HUES64 (cell line): Measurements from ENCODE around the gene PPP1R14B.

Experiments used
- H3K27ac ChIP-seq: 2 replicates; pipeline ENCODE4 v1.7.0; 2013; ENCODE audit warnings: low read depth, low read length, inconsistent platforms
- H3K27me3 ChIP-seq: 2 replicates; pipeline ENCODE4 v1.6.1; 2013; ENCODE audit warnings: mild to moderate bottlenecking, low read length; ENCODE audit not compliant: insufficient read depth
- H3K36me3 ChIP-seq: 2 replicates; pipeline ENCODE4 v1.6.1; 2013; ENCODE audit warnings: mild to moderate bottlenecking, low read length; ENCODE audit not compliant: insufficient read depth
- H3K4me1 ChIP-seq: 2 replicates; pipeline ENCODE4 v1.6.1; 2013; ENCODE audit warnings: mild to moderate bottlenecking, low read length, moderate library complexity; ENCODE audit not compliant: insufficient read depth
- H3K4me3 ChIP-seq: 2 replicates; pipeline ENCODE4 v1.5.1; 2013; ENCODE audit warnings: mild to moderate bottlenecking, low read length, moderate library complexity
- H3K9ac ChIP-seq: 2 replicates; pipeline ENCODE4 v1.6.1; 2013; ENCODE audit warnings: mild to moderate bottlenecking, low read depth, low read length
- H3K9me3 ChIP-seq: 2 replicates; pipeline ENCODE4 v1.6.1; 2013; ENCODE audit warnings: low read depth, low read length; ENCODE audit not compliant: insufficient read depth
- WGBS: fragments of 150-250, 120-280 bp; methylation state at CpG from one replicate; pipeline ENCODE4 v1.1.7; 2013; ENCODE audit warnings: missing lambda C conversion rate; 5-methylcytosine and 5-hydroxymethylcytosine counted together

PPP1R14B gene

DNA sequence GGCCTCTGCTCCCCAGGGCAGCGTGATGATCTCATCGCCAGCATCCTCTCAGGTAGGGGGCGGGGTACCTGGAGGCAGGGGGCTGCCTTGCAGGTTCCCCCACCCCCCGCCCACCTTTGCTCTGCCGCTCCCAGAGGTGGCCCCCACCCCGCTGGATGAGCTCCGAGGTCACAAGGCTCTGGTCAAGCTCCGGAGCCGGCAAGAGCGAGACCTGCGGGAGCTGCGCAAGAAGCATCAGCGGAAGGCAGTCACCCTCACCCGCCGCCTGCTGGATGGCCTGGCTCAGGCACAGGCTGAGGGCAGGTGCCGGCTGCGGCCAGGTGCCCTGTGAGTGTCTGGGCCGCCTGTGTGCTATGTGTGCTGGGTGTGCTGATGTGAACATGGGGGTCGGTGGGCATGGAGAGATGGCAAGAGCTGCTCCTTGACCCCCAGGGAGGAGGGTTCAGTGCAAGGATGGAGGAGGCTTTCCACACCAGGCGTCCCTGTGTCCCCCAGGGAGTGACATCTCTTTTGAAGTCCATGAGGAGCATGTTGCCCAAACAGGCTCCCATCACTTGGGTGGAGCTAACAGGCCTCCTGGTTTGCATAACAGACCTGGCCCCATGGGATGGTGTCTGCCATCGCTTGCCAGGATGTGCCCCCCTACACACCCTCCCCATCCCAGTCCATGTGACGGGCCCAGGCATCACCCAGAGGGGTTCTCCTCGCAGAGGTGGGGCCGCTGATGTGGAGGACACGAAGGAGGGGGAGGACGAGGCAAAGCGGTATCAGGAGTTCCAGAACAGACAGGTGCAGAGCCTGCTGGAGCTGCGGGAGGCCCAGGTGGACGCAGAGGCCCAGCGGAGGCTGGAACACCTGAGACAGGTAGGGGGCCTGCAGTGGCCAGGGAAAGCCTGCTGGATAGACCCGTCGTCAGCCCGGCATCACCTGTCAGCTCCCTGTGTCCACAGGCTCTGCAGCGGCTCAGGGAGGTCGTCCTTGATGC lies 18.7 kb upstream of the PPP1R14B start:
- Histone ChIP-seq H3K9me3 (no peaks in the 10 kb centered on the region), H3K36me3 (peaks cover 57% of the 10 kb centered on the region), H3K4me3 (no peak overlapping the region), H3K9ac (no peak overlapping the region), H3K4me1 (peaks cover 9% of the 10 kb centered on the region; the same call in 1 of the 2 replicates), H3K27me3 (no peaks in the 10 kb centered on the region), H3K27ac (no peak overlapping the region)
- 94% methylated on average over 35 of the region's 35 CpGs for WGBS

DNA sequence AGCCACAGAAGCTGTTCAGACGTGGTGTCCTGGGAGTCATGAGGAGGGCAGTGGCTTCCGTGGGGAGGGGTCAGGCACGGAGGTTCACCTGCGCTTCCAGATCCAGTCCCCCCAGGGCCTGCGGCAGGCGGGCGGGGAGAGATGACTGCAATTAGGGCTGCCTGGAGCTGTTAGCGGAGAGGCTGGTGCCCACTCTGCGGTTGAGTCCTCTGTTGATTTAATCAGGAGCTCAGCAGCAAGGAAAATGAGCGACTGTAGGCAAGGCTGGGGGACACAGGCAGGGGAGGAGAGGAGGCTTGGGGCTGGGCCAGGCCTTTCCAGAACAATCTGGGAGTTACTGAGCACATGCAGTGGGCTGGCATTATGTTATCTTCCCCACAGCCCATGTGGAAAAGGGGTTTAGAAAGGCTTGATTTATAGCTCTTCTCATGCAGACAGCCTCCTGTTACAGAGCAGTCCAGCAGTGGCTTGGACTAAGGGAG lies 17.7 kb upstream of the PPP1R14B start:
- no peaks in the 10 kb centered on the region for H3K27me3 ChIP-seq
- peaks cover 67% of the 10 kb centered on the region for H3K36me3 ChIP-seq
- 92% methylated on average over 10 of the region's 10 CpGs for WGBS
- H3K9ac ChIP-seq = no peak overlapping the region
- H3K9me3 ChIP-seq = no peaks in the 10 kb centered on the region
- no peak overlapping the region for H3K27ac ChIP-seq
- peaks cover 9% of the 10 kb centered on the region; the same call in 1 of the 2 replicates for H3K4me1 ChIP-seq
- no peak overlapping the region for H3K4me3 ChIP-seq

DNA sequence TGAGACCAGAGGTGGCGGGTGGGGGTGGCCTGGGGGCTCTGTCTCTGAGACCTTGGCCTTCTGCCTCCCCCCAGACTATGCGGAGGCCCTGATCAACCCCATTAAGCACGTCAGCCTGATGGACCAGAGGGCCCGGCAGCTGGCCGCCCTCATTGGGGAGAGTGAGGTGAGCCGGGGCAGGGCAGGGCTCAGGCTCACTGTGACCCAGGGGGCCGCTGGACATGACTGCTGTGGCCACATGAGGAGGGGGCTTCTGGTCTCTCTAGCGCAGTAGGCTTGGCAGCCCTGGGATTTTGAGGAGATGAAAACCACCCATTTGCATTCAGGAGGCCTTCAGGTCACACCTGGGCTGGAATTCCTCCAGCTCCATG lies 17.2 kb upstream of the PPP1R14B start:
- no peaks in the 10 kb centered on the region for H3K27me3 ChIP-seq
- H3K9me3 ChIP-seq = no peaks in the 10 kb centered on the region
- peaks cover 72% of the 10 kb centered on the region for H3K36me3 ChIP-seq
- H3K9ac ChIP-seq = no peak overlapping the region
- 92% methylated on average over 8 of the region's 8 CpGs for WGBS
- 0 out of 2 replicates have a peak overlapping the region, but pooled peaks have one; percentile 8 for H3K27ac ChIP-seq
- no peak overlapping the region for H3K4me3 ChIP-seq
- H3K4me1 ChIP-seq = peaks cover 9% of the 10 kb centered on the region; the same call in 1 of the 2 replicates

DNA sequence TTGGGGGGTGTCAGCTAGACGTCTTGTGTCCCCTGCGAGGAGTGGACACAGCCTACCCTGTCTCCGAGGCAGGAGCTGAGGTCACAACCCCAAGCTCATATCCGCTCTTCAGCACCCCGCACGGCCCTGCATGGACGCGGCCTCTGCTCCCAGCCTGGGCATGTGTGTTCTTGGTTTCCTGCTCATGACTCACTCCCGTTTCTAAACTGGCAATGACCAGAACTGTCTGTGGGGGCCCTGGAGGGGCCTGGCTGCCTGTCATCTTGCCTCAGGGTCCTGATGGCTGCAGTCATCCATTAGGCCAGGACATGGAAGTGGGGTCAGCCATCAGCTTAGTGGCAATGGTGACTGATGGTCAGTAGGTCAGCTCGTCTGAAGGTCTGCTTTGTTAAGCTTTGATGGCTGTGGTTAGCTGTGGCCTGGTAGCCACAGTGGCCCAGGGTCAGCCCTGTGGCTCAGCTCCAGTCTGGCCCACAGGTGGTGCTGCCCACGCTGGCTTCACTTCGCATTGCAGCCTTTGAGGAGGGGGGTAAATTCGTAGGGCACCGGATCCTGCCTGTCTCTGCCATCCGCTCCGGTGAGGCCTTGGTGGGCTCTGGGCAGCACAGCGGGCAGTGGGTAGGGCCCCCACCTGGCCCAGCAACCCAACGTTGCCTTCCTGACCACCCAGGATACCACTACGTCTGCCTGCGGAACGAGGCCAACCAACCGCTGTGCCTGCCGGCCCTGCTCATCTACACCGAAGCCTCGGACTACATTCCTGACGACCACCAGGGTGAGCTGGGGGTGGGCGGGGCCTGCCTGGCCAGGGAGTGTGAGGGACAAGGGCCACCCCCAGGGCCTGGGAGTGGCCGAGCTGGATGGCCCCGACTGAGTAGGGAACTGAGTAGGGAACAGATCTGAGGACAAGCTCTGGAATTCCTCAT lies 16.5 kb upstream of the PPP1R14B start:
- H3K4me3 ChIP-seq = no peak overlapping the region
- H3K27me3 ChIP-seq = no peaks in the 10 kb centered on the region
- no peak overlapping the region; the same call in 1 of the 2 replicates for H3K9ac ChIP-seq
- WGBS = 86% methylated on average over 29 of the region's 29 CpGs
- peaks cover 79% of the 10 kb centered on the region for H3K36me3 ChIP-seq
- peak overlapping the region; percentile 55 for H3K27ac ChIP-seq
- no peaks in the 10 kb centered on the region for H3K9me3 ChIP-seq
- peaks cover 4% of the 10 kb centered on the region; the same call in 1 of the 2 replicates for H3K4me1 ChIP-seq

DNA sequence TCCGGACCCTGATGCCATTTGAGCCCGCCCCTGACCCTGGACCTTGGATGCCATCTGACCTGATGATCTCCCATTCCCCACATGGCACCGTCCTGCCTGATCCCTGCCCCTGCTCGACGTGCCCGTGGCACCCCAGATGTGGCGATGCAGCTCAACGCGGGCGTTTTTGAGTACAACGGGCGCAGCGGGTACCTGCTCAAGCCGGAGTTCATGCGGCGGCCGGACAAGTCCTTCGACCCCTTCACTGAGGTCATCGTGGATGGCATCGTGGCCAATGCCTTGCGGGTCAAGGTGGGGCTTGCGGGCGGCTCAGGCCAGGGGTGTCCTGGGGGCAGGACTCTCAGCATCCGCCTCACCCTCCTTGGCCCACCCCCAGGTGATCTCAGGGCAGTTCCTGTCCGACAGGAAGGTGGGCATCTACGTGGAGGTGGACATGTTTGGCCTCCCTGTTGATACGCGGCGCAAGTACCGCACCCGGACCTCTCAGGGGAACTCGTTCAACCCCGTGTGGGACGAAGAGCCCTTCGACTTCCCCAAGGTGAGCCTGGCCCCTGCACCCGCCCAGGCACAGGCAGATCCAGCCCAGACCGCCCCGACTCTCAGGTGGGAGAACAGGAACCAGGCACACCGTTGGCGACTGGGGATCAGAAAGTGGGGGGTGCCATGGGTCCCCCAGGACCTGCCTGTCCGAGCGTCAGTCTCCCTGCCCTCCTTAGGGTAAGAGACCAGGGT lies 15.7 kb upstream of the PPP1R14B start:
- Histone ChIP-seq H3K9me3 (no peaks in the 10 kb centered on the region), H3K9ac (no peak overlapping the region), H3K4me1 (peaks cover 4% of the 10 kb centered on the region; the same call in 1 of the 2 replicates), H3K36me3 (peaks cover 84% of the 10 kb centered on the region), H3K27me3 (no peaks in the 10 kb centered on the region), H3K27ac (no peak overlapping the region), H3K4me3 (no peak overlapping the region)
- WGBS = 96% methylated on average over 42 of the region's 42 CpGs

DNA sequence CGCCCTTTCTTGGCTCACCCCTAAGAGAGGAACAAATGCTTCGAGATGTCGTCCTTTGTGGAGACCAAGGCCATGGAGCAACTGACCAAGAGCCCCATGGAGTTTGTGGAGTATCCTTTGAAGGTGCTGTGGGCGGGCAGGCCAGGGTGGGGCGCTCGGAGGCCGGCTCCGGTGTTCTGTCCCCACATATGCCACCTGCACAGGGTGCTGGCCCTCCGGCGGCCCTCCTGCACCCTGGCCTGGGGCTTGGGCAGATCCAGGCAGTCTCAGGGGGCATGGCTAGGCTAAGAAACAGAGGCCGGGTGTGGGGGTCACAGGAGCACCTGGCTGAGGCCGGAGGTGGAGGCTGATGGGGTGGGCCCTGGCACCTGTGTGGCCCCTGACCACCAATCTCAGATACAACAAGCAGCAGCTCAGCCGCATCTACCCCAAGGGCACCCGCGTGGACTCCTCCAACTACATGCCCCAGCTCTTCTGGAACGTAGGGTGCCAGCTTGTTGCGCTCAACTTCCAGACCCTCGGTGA lies 14.9 kb upstream of the PPP1R14B start:
- H3K36me3 ChIP-seq = peaks cover 89% of the 10 kb centered on the region
- no peak overlapping the region for H3K4me3 ChIP-seq
- H3K9ac ChIP-seq = no peak overlapping the region
- 97% methylated on average over 18 of the region's 18 CpGs for WGBS
- no peaks in the 10 kb centered on the region for H3K27me3 ChIP-seq
- H3K27ac ChIP-seq = no peak overlapping the region
- H3K4me1 ChIP-seq = peaks cover 4% of the 10 kb centered on the region; the same call in 1 of the 2 replicates
- no peaks in the 10 kb centered on the region for H3K9me3 ChIP-seq

DNA sequence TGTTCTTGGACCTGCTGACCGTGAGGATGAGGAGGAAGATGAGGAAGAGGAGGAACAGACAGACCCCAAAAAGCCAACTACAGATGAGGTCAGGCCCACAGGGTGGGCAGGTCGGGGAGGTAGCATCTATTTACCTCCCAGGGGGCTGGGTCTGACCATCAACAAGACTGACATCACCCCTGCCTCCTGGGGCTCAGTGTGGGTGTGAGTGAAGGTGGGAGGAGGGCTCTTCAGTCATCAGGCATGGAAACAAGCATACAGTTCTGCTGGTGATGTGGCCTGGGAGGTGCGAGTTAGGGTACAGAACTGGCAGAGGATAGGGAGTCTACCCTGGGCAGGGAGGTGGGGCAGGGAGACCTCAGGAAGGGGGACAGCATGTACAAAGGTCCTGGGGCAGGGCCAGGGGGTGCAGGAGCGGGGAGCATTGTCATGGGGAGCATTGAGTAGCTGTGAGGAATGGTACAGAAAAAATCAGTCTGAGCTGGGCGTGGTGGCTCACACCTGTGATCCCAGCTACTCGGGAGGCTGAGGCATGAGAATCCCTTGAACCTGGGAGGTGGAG lies 13.5 kb upstream of the PPP1R14B start:
- Histone ChIP-seq H3K4me3 (no peak overlapping the region), H3K4me1 (peaks cover 4% of the 10 kb centered on the region; the same call in 1 of the 2 replicates), H3K27ac (no peak overlapping the region), H3K9ac (no peak overlapping the region), H3K9me3 (no peaks in the 10 kb centered on the region), H3K27me3 (no peaks in the 10 kb centered on the region), H3K36me3 (peaks cover 89% of the 10 kb centered on the region)
- WGBS = 93% methylated on average over 6 of the region's 6 CpGs

DNA sequence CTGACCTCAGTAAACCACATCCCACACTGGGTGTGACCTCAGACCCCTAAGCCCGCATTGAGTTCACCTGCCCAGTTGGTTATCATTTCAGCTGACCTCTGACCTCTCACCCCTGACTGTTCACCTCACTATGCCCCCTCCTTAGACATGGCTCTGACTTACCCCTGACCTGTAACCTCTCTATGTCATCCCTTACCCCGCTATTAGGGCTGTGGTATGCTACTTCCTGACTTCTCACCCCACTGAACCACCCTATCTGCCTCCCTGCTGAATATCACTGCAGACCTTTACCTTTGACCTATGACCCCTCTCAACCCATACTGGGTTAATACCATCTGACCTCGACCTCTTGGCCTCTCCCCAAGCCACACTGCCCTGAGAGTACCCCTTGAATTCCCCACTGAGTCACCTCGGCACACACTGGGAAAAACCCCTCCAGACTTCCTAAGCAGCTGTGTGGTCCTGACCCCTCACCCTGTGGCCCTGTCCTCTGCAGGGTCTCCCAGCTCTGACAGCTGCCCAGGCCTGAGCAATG lies 12.9 kb upstream of the PPP1R14B start:
- Histone ChIP-seq H3K27me3 (no peaks in the 10 kb centered on the region), H3K36me3 (peaks cover 92% of the 10 kb centered on the region), H3K27ac (no peak overlapping the region), H3K9me3 (no peaks in the 10 kb centered on the region), H3K4me1 (peaks cover 4% of the 10 kb centered on the region; the same call in 1 of the 2 replicates), H3K4me3 (no peak overlapping the region), H3K9ac (no peak overlapping the region)
- WGBS = 93% methylated on average over 4 of the region's 4 CpGs

DNA sequence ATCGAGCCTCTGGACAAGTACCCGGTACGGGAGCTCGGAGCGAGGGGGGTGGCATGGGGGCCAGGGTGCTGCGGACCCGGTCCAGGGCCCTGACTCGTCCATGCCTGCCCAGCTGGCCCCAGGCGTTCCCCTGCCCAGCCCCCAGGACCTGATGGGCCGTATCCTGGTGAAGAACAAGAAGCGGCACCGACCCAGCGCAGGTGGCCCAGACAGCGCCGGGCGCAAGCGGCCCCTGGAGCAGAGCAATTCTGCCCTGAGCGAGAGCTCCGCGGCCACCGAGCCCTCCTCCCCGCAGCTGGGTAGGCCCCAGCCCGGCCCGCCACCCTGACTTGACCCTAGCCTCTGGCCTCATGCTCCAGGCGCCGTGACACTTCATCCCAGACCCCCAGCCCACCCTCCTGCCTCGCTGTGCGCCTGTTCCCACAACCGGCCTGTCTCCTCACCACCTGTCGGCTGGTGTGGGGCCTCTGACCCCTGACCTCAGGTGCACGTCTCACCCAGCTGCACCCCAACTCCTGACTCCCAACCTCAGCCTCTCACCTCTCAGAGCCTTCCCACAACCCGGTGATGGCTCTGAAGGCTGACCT lies 12.3 kb upstream of the PPP1R14B start:
- no peaks in the 10 kb centered on the region for H3K27me3 ChIP-seq
- H3K9ac ChIP-seq = no peak overlapping the region
- 95% methylated on average over 32 of the region's 32 CpGs for WGBS
- H3K27ac ChIP-seq = no peak overlapping the region
- peaks cover 4% of the 10 kb centered on the region; the same call in 1 of the 2 replicates for H3K4me1 ChIP-seq
- no peak overlapping the region for H3K4me3 ChIP-seq
- peaks cover 86% of the 10 kb centered on the region for H3K36me3 ChIP-seq
- H3K9me3 ChIP-seq = no peaks in the 10 kb centered on the region
